NCI-H2107 (cell line): ENCODE results near the gene TOR1B.
"Not testable (repeated sequence)": the region's sequence is repeated elsewhere in the genome, so short reads cannot be mapped to it uniquely, and the experiment has no call there.

Experiments
- DNase-seq: peaks from one replicate; lab custom pipeline; 2025; lab: John Stamatoyannopoulos, UW

Gene TOR1B

GRCh38 chr9:129776566-129776937, 26.4 kb upstream of the TOR1B start:
- no peak for DNase-seq

- peak; percentile 87 for DNase-seq
Measured at GRCh38 chr9:129776938-129777768, 25.8 kb upstream of the TOR1B start.

GRCh38 chr9:129777769-129778130, 25.2 kb upstream of the TOR1B start:
- DNase-seq = no peak

- no peak for DNase-seq
Measured at GRCh38 chr9:129778469-129778868, 24.5 kb upstream of the TOR1B start.

GRCh38 chr9:129779560-129780190, 23.3 kb upstream of the TOR1B start:
- no peak for DNase-seq

GRCh38 chr9:129781131-129781530, 21.9 kb upstream of the TOR1B start:
- DNase-seq = no peak

GRCh38 chr9:129781981-129782380, 21.0 kb upstream of the TOR1B start:
- DNase-seq = no peak

GRCh38 chr9:129783516-129784361, 19.2 kb upstream of the TOR1B start:
- DNase-seq = peak; percentile 56

GRCh38 chr9:129784970-129785369, 18.0 kb upstream of the TOR1B start:
- not testable (repeated sequence) for DNase-seq

GRCh38 chr9:129785866-129786265, 17.1 kb upstream of the TOR1B start:
- no peak for DNase-seq

GRCh38 chr9:129786481-129786880, 16.5 kb upstream of the TOR1B start:
- no peak for DNase-seq

- no peak for DNase-seq
Measured at GRCh38 chr9:129794549-129794948, 8.4 kb upstream of the TOR1B start.

- not testable (repeated sequence) for DNase-seq
Measured at GRCh38 chr9:129796029-129796428, 7.0 kb upstream of the TOR1B start.

GRCh38 chr9:129798973-129799372, 4.0 kb upstream of the TOR1B start:
- DNase-seq = no peak

- no peak for DNase-seq
Measured at GRCh38 chr9:129801504-129801903, 1.5 kb upstream of the TOR1B start.

GRCh38 chr9:129803676-129804060, 684 bp downstream of the TOR1B start:
- DNase-seq = no peak

GRCh38 chr9:129806061-129806460, 3.1 kb downstream of the TOR1B start:
- DNase-seq = no peak

- no peak for DNase-seq
Measured at GRCh38 chr9:129809346-129809745, 6.4 kb downstream of the TOR1B start.

GRCh38 chr9:129810116-129810515, 7.1 kb downstream of the TOR1B start:
- DNase-seq = no peak

GRCh38 chr9:129810788-129811187, 7.8 kb downstream of the TOR1B start:
- no peak for DNase-seq

GRCh38 chr9:129811967-129812363, 9.0 kb downstream of the TOR1B start:
- DNase-seq = no peak

GRCh38 chr9:129812385-129812784, 9.4 kb downstream of the TOR1B start:
- DNase-seq = no peak

GRCh38 chr9:129813661-129814060, 10.7 kb downstream of the TOR1B start:
- DNase-seq = no peak
